Upper lobe of left lung (tissue), 4 donors: Measurements from ENCODE around the gene PDE4D.

Experiments used
- CTCF ChIP-seq, 6 experiments: fragments of 450-650 bp in 4 of 6; fragments of 200-600 bp in 2 of 6; sonication (generic) in 2 of 6; IDR thresholded peaks; one replicate each; pipeline ENCODE4 v1.5.1; 2016 to 2019; ENCODE audit warnings: antibody characterized with exemption in 6 of 6
- EP300 ChIP-seq, 4 donors: sonication (generic); formaldehyde crosslinking; IDR thresholded peaks; one replicate each; pipeline ENCODE4 v1.5.1; 2017; ENCODE audit warnings: antibody characterized with exemption in 4 of 4, control low read depth in 2 of 4
- POLR2A ChIP-seq, 4 donors: fragments of 450-650 bp; IDR thresholded peaks; one replicate each; pipeline ENCODE4 v1.5.1; 2016 to 2017; ENCODE audit warnings: antibody characterized with exemption in 4 of 4, mild to moderate bottlenecking in 2 of 4
- POLR2AphosphoS5 ChIP-seq, 2 donors: sonication (generic); formaldehyde crosslinking; IDR thresholded peaks; one replicate each; pipeline ENCODE4 v1.5.1; 2017; ENCODE audit warnings: antibody characterized with exemption in 2 of 2

GRCh38 chr5:59264013-59264412 is 629.5 kb downstream of the PDE4D start:
- TF ChIP-seq CTCF (IDR thresholded peaks at IDR 0.05) (no peak), POLR2AphosphoS5 (IDR thresholded peaks at IDR 0.05) (no peak), EP300 (IDR thresholded peaks at IDR 0.05) (no peak), POLR2A (IDR thresholded peaks at IDR 0.05) (no peak)
